Stimulated activated CD4-positive, alpha-beta T cell treated with anti-CD3 and anti-CD28 coated beads, Interleukin-2, amount 100 ng/mL, for 48 hours (primary cell): Measurements from ENCODE around the gene BRD7.

ENCODE experiments used
- DNase-seq, 2 donors: peaks; one replicate each; pipeline ENCODE4 v3.0.0-alpha.2; 2020

BRD7 gene

DNA sequence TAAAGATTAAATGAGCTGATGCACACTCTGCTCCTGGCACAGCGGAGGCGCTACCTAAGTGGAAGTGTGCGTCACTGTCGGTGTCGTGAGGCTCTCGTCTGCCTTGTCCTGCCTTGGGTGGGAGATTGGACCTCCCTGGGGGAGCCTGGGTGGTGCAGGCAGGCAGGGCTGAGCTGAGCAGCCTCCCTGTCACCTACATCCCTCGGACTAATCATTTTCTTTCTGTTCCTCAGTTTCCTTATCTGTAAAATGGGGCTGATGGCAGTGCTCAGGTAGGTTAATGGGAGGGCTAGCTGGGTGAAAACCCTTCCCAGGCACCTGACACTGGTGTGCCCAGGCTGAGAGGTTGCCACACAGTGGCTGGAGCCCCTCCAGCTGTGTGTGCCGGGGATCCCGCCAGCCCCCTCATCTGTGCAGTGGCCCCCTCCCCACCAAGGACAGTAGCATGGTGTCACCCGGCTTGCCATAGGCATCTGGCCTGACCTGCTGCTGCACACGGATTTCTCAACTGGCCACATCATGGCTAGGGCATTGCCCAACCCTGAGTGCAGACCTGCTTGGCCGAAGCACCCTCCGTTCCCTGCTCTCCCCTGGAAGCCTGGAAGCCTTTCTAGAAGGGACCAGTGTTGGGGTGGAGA lies 98.2 kb downstream of the BRD7 start:
- no peak for DNase-seq

- no peak for DNase-seq
Observed at GRCh38 chr16:50269769-50270509, 98.8 kb downstream of the BRD7 start.

GRCh38 chr16:50269061-50269705 lies 99.6 kb downstream of the BRD7 start:
- DNase-seq, result no peak

DNA sequence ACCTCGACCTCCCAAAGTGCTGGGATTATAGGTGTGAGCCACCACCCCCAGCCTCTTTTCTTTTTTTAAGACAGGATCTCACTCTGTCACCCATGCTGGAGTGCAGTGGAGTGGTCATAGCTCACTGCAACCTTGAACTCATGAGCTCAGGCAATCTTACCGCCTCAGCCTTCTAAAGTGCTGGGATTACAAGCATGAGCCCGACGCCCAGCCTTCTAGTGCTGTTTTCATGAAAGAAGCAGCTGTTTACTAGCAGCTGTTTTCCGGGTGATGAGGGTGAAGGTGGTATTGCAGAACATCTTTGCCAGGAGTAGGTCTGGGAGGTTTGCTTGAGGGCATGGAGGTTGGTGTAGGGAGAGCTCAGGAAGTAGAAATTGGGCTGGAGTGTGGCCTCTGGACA lies 100.4 kb downstream of the BRD7 start:
- DNase-seq, result no peak

DNA sequence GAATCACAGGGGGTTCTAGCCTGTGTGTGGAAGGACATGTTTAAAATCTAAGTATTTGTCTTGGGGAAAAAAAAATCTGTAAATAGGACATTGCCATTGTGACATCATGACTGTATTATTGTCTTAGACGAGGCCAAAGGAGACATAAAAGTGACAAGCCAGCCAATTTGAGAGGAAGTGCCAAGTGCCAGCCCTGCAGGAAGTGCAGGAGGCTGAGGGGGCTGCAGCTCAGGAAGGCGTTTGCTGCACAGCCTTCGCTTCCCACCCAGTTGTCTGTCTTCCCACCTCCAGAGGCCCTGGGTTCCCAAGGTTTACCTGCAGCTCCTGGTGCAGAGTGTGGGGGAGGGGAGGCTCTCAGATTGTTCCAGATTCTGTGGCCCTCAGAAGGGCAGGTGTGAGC lies 101.1 kb downstream of the BRD7 start:
- no peak for DNase-seq

DNA sequence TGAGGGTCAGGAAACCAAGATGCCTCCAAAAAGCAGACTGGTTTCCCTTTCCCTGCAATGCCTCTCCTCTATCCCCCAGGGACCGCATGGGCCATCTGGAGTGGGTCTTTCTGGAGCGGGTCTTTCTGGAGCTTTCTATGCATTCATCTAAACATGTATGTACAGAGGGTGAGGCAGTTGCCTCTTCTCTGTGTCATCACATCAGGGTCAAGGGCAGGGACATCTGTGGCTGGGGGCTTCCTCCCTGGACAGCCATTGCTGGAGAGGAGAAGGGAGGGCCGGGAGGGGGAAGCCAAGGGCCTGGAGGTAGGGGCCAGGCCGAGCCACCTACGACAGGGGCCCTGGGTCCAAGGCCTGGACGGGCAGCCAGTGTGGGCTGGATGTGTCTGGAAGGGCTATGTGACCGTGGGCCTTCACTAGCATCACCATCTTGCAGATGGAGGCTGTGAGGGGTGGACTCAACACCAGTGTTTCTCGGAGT lies 101.6 kb downstream of the BRD7 start:
- DNase-seq, result no peak

DNA sequence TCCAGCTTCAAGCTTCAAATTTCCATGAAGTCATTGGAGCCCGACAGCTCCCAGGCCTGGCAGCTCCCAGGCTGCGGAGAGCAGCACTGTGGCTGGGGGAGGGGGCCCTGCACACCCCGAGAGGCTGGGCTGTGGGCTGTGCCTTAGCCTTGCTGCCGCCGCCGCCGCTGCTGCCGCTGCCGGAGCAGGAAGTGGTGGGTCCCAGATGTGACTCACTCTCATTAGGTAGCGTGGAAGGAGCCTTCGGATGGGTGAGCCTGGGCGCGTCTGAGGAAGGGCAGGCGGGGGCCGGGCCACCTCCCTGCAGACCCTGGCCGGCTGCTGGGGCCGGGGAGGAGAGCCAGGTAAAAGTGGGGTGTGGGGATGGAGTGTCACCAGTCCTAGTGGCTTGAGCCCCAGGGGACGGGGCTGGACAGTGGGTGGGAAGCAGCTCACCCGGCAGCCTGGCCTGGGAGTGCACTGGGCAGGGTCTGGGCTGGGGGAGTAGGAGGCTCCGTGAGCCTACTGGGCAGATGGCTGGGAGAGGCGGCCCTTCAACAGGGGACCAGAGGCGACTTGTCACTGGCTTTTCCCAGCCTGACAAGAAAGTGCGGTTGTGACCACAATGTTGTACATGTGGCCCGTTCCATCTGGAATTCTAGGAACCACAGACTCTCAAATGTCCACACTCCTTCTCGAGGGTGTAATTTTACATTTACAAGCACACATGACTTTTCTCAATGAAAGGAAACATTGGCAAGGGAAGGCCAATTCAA lies 102.3 kb downstream of the BRD7 start, which contains the start of gene ADCY7:
TSS of gene ADCY7 (plus strand) at position 215 of the 755 bp plus-strand sequence. CDS start 21,629 bp downstream, outside the sequence.
- peak; percentile 72 to 74 for DNase-seq
